Activated T-helper 17 cell treated with anti-CD3 and anti-CD28 coated beads, Interleukin-2, amount 50 U/mL, for 72 hours (primary cell): Measurements from ENCODE around the gene CIITA. TPM values are rescaled to one million over a fixed set of nuclear protein-coding genes. Genes with fewer than 3 reads are reported as not detected.
"Not testable (repeated sequence)": the region's sequence is repeated elsewhere in the genome, so short reads cannot be mapped to it uniquely, and the experiment has no call there.

Experiments
- ATAC-seq: fragments of 150-1000 bp; cut with Tn5 transposase; replicated peaks from 2 replicates; pipeline ENCODE4 v1.10.0; 2021; ENCODE audit warnings: mild to moderate bottlenecking, moderate library complexity
- H3K27ac Mint-ChIP-seq: one replicate; pipeline ENCODE4 v1.8.0; 2022; ENCODE audit warnings: mixed read lengths
- H3K27me3 Mint-ChIP-seq: one replicate; pipeline ENCODE4 v1.8.0; 2022; ENCODE audit warnings: mixed read lengths
- H3K36me3 Mint-ChIP-seq: one replicate; pipeline ENCODE4 v1.8.0; 2022; ENCODE audit warnings: low read depth, mild to moderate bottlenecking, mixed read lengths
- H3K4me1 Mint-ChIP-seq: one replicate; pipeline ENCODE4 v1.8.0; 2022; ENCODE audit warnings: mixed read lengths
- H3K4me3 Mint-ChIP-seq: one replicate; pipeline ENCODE4 v1.8.0; 2022; ENCODE audit warnings: mild to moderate bottlenecking, mixed read lengths
- H3K9me3 Mint-ChIP-seq: one replicate; pipeline ENCODE4 v1.8.0; 2022; ENCODE audit warnings: mixed read lengths
- total RNA-seq, 2 donors: library from RNA; stranded (reverse); gene quantifications; one replicate each; pipeline ENCODE4 v1.2.3, GENCODE V29; 2022

Gene CIITA
- total RNA-seq, 2 donors from 2014 or later, result 8.6 to 64.2 TPM

GRCh38 chr16:10947211-10947787 lies 70.3 kb downstream of the CIITA start:
- H3K27me3 Mint-ChIP-seq, result no peaks in the 10 kb centered on the region
- peak overlapping the region; percentile 2 for H3K27ac Mint-ChIP-seq
- ATAC-seq, result no peak
- H3K4me1 Mint-ChIP-seq, result peaks cover 21% of the 10 kb centered on the region
- H3K9me3 Mint-ChIP-seq, result no peaks in the 10 kb centered on the region
- H3K4me3 Mint-ChIP-seq, result no peak overlapping the region
- no peaks in the 10 kb centered on the region for H3K36me3 Mint-ChIP-seq

GRCh38 chr16:10949424-10949970 lies 72.5 kb downstream of the CIITA start:
- ATAC-seq, result peak; percentile 44
- Mint-ChIP-seq H3K27me3 (no peaks in the 10 kb centered on the region), H3K9me3 (no peaks in the 10 kb centered on the region), H3K27ac (peak overlapping the region; percentile 51), H3K4me3 (peak overlapping the region; percentile 8), H3K4me1 (peaks cover 29% of the 10 kb centered on the region), H3K36me3 (no peaks in the 10 kb centered on the region)

- H3K36me3 Mint-ChIP-seq, result no peaks in the 10 kb centered on the region
- no peaks in the 10 kb centered on the region for H3K9me3 Mint-ChIP-seq
- H3K27me3 Mint-ChIP-seq, result no peaks in the 10 kb centered on the region
- peak overlapping the region; percentile 51 for H3K27ac Mint-ChIP-seq
- peaks cover 32% of the 10 kb centered on the region for H3K4me1 Mint-ChIP-seq
- H3K4me3 Mint-ChIP-seq, result no peak overlapping the region
- ATAC-seq, result no peak
Measured at GRCh38 chr16:10950393-10950792, 73.4 kb downstream of the CIITA start.

GRCh38 chr16:10951026-10951425 lies 74.0 kb downstream of the CIITA start:
- H3K27me3 Mint-ChIP-seq, result no peaks in the 10 kb centered on the region
- H3K27ac Mint-ChIP-seq, result no peak overlapping the region
- H3K4me3 Mint-ChIP-seq, result no peak overlapping the region
- no peaks in the 10 kb centered on the region for H3K36me3 Mint-ChIP-seq
- H3K9me3 Mint-ChIP-seq, result no peaks in the 10 kb centered on the region
- ATAC-seq, result no peak
- H3K4me1 Mint-ChIP-seq, result peaks cover 28% of the 10 kb centered on the region

- ATAC-seq, result no peak
- Mint-ChIP-seq H3K27ac (peak overlapping the region; percentile 4), H3K27me3 (no peaks in the 10 kb centered on the region), H3K4me1 (peaks cover 29% of the 10 kb centered on the region), H3K4me3 (peak overlapping the region; percentile 27), H3K9me3 (no peaks in the 10 kb centered on the region), H3K36me3 (peaks cover 27% of the 10 kb centered on the region)
Measured at GRCh38 chr16:10954903-10955302, 77.9 kb downstream of the CIITA start.

- Mint-ChIP-seq H3K36me3 (peaks cover 58% of the 10 kb centered on the region), H3K27ac (peak overlapping the region; percentile 82), H3K4me1 (peaks cover 42% of the 10 kb centered on the region), H3K9me3 (no peaks in the 10 kb centered on the region), H3K27me3 (no peaks in the 10 kb centered on the region), H3K4me3 (peak overlapping the region; percentile 49)
- ATAC-seq, result peak; percentile 76
Measured at GRCh38 chr16:10957771-10958482, 80.9 kb downstream of the CIITA start.

- no peaks in the 10 kb centered on the region for H3K9me3 Mint-ChIP-seq
- ATAC-seq, result no peak
- H3K4me1 Mint-ChIP-seq, result peaks cover 41% of the 10 kb centered on the region
- peaks cover 70% of the 10 kb centered on the region for H3K36me3 Mint-ChIP-seq
- H3K4me3 Mint-ChIP-seq, result no peak overlapping the region
- H3K27ac Mint-ChIP-seq, result peak overlapping the region; percentile 82
- no peaks in the 10 kb centered on the region for H3K27me3 Mint-ChIP-seq
Measured at GRCh38 chr16:10959161-10959560, 82.2 kb downstream of the CIITA start.

GRCh38 chr16:10961231-10961630 lies 84.2 kb downstream of the CIITA start:
- peak overlapping the region; percentile 19 for H3K4me3 Mint-ChIP-seq
- peaks cover 5% of the 10 kb centered on the region for H3K9me3 Mint-ChIP-seq
- peak overlapping the region; percentile 99 for H3K27ac Mint-ChIP-seq
- peaks cover 88% of the 10 kb centered on the region for H3K36me3 Mint-ChIP-seq
- peak; percentile 8 for ATAC-seq
- no peaks in the 10 kb centered on the region for H3K27me3 Mint-ChIP-seq
- peaks cover 49% of the 10 kb centered on the region for H3K4me1 Mint-ChIP-seq

- ATAC-seq, result peak; percentile 46
- Mint-ChIP-seq H3K4me3 (peak overlapping the region; percentile 81), H3K27ac (peak overlapping the region; percentile 99), H3K36me3 (peaks cover 88% of the 10 kb centered on the region), H3K4me1 (peaks cover 48% of the 10 kb centered on the region), H3K9me3 (peaks cover 5% of the 10 kb centered on the region), H3K27me3 (no peaks in the 10 kb centered on the region)
Measured at GRCh38 chr16:10964039-10964890, 87.3 kb downstream of the CIITA start.

DNA sequence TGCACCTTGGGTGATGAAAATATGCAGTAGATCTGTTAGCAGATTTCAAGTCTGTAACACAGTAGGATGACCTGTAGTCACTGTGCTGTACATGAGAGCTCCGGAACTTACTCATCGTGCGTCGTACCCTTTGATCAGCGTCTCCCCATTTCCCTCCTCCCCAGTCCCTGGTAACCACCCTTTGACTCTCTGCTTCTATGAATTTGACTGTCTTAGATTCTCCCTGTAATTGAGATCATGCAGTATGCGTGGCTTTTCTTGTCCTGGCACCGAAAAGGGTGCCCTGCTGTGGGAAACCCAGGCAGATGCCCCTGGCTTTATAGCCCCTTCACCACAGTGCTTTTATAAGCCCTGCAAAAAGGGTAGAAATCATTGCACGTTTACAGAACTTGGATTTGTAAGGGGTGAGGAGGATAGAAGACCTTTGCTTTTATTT lies 87.9 kb downstream of the CIITA start:
- peaks cover 48% of the 10 kb centered on the region for H3K4me1 Mint-ChIP-seq
- H3K4me3 Mint-ChIP-seq, result peak overlapping the region; percentile 81
- H3K27me3 Mint-ChIP-seq, result no peaks in the 10 kb centered on the region
- peak overlapping the region; percentile 99 for H3K27ac Mint-ChIP-seq
- H3K36me3 Mint-ChIP-seq, result peaks cover 87% of the 10 kb centered on the region
- peaks cover 5% of the 10 kb centered on the region for H3K9me3 Mint-ChIP-seq
- ATAC-seq, result peak; percentile 79

DNA sequence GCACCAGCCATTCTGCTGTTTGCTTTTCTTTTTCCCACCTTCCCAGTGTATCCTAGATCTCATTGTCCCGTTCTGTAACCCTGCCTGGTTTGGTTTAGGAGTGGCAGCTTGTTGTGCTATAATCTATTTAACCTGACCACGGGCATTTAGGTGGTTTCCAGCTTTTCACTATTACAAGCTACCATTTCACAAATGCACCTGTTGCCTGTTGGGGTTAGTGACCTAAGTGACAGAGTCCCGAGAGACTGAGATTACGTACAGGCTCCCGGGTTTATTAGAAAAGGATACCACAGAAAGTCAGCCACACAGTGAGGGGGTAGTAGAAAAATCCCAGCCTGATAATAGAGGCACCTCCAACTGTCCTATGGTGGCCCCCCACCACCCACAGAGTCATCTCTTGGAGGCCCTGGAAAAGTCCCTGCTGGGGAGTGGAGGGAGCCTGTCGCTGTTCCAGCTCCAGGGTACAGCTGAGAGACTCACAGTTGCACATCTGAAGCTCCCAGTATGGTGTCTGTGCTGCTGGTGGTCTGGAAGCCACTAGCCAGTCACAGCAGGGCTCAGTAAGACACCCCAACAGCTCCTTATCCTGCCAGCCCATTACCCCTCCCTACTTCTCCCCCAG lies 88.5 kb downstream of the CIITA start:
- Mint-ChIP-seq H3K4me3 (peak overlapping the region; percentile 81), H3K4me1 (peaks cover 44% of the 10 kb centered on the region), H3K9me3 (peaks cover 5% of the 10 kb centered on the region), H3K27ac (peak overlapping the region; percentile 99), H3K36me3 (peaks cover 87% of the 10 kb centered on the region), H3K27me3 (no peaks in the 10 kb centered on the region)
- peak; percentile 66 for ATAC-seq

- Mint-ChIP-seq H3K36me3 (peaks cover 87% of the 10 kb centered on the region), H3K4me3 (peak overlapping the region; percentile 81), H3K9me3 (peaks cover 5% of the 10 kb centered on the region), H3K27ac (peak overlapping the region; percentile 99), H3K27me3 (no peaks in the 10 kb centered on the region), H3K4me1 (peaks cover 39% of the 10 kb centered on the region)
- no peak for ATAC-seq
Measured at GRCh38 chr16:10966129-10966528, 89.1 kb downstream of the CIITA start.

DNA sequence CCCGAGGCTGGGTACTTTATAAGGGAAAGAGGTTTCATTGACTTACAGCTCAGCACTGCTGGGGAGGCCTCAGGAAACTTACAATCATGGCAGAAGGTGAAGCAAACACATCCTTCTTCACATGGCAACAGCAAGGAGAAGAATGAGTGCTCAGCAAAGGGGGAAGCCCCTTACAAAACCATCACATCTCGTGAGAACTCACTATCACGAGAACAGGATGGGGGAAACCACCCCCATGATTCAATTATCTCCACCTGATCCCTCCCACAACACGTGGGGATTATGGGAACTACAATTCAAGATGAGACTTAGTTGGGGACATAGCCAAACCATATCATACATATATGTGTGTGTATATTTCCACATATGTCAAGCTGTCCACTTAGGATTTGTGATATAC lies 89.6 kb downstream of the CIITA start:
- Mint-ChIP-seq H3K36me3 (peaks cover 87% of the 10 kb centered on the region), H3K4me3 (peak overlapping the region; percentile 81), H3K4me1 (peaks cover 36% of the 10 kb centered on the region), H3K27ac (peak overlapping the region; percentile 99)
- H3K27me3 Mint-ChIP-seq, H3K9me3 Mint-ChIP-seq: not testable (repeated sequence)
- ATAC-seq, result peak; percentile 10

GRCh38 chr16:10967986-10968385 lies 91.0 kb downstream of the CIITA start:
- H3K4me1 Mint-ChIP-seq, result peaks cover 42% of the 10 kb centered on the region
- ATAC-seq, result no peak
- H3K36me3 Mint-ChIP-seq, result peaks cover 87% of the 10 kb centered on the region
- H3K9me3 Mint-ChIP-seq, result peaks cover 5% of the 10 kb centered on the region
- H3K27me3 Mint-ChIP-seq, result no peaks in the 10 kb centered on the region
- H3K4me3 Mint-ChIP-seq, result no peak overlapping the region
- no peak overlapping the region for H3K27ac Mint-ChIP-seq
